Fibroblast of skin of abdomen (primary cell): Measurements from ENCODE around the gene MLLT1.
A peak's percentile ranks its signal among the peaks of the same experiment; 100 is the strongest.

ENCODE experiments used
- DNase-seq: peaks from one replicate; pipeline ENCODE4 v3.0.0-alpha.2; 2013

Gene MLLT1

DNA sequence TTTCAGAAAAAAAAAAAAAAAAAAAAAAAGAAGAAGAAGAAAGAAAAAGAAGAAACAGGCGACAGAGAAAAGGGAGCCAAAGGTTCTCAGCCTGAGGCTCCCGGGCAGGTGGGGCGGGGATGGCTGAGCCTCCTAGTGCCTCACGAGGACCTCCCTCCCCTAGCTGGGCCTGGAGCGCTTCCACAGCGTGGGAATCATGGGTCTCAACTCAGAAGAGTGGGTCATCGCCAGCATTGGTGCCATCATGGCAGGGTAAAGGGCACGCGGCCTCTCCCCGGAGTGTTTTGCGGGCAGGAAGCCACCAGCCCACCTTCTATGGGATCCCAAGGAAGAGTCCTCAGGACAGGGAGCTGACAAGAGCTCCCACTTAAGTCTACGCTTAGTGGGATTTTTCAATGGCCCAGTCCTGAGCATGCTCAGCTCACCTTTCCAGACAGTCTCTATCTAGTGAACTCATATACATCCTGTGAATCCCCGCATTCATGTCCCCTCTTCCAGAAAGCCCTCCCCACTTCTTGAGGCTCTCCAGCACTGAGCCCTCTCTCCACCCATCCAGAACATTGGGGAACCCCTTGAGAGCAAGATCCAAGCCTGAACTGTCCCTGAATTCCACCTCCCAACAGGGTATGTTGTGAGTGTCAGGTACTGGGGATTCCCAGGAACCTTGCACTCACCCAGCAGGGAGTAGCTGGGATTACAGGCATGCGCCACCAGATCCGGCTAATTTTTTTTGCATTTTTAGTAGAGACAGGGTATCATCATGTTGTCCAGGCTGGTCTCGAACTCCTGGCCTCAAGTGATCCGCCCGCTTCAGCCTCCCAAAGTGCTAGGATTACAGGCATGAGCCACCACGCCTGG, 74.7 kb downstream of the MLLT1 start:
- DNase-seq: no peak

GRCh38 chr19:6204212-6204611, 75.6 kb downstream of the MLLT1 start:
- DNase-seq: no peak

DNA sequence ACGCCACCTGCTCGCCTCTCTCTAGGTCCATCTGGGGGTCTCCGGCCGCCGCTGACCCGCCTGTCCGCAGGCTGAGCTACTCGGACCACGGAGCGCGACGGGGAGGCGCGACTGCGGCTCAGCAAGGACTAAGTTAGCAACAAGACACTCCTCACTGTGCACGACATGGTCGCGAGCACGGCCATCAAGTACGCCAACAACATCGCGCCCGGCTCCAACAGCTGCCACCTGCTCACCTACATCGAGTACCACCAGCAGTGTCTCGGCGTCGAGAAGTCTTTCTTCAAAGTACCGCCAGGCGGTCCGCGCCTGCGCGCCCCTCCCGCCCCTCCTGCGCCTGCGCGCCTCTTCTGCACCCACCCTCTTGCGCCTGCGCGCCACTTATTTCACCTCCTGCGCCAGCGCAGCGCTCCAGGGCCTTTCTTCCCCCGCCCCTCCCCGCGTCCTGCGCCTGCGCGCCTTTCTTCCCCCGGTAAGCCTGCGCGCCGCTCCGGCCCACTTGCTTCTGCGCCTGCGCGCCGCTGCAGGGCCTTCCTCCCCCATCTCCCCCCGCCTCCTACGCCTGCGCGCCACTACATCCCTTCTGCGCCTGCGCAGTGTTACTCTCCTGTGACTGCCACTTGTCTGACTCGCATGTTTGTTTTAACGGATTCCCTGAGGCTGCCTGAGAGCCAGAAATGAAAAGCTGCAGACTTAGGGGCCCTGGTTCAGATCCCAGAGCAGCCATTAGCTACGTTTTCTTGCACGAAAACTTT, 80.4 kb downstream of the MLLT1 start:
- peak; percentile 98 for DNase-seq

GRCh38 chr19:6198896-6199239, 80.9 kb downstream of the MLLT1 start:
- DNase-seq: no peak

DNA sequence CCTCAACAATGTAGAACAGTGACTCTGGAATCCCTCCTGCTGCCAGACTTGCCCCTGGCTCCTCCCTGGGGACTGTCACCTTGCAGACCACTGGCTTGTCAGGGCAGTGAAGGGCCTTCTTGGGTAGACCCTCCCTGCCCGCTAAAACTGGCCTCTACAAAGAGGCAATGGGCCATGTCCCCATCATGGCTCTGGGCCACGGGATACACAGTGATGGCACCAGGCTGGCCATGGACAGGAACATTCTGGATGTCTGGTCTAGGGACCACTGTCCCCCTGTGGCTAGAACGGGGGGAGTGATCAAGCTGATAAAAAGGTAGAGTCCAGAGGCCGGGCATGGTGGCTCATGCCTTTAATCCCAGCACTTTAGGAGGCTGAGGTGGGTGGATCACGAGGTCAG, 83.4 kb downstream of the MLLT1 start:
- no peak for DNase-seq

DNA sequence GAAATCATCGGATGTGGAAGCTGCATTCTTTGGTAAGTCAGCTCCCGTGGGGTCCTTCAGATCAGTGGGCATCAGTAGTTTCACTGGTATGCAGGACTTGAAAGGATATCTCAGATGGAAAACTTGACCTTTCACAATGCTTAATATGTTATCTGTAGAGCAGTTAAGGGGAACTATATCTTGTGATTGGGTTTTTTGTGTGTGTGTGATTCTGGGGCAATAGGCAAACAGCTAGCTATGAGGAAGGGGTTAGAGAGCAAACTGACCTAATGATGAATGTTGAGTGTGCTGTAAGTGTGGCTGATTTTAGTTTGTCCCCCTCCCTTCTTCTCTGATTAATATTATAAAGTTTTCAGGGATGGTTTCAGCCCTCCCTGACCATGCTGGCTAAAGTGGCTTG, 91.0 kb downstream of the MLLT1 start:
- DNase-seq: no peak

GRCh38 chr19:6187374-6187773, 92.4 kb downstream of the MLLT1 start:
- DNase-seq: no peak

DNA sequence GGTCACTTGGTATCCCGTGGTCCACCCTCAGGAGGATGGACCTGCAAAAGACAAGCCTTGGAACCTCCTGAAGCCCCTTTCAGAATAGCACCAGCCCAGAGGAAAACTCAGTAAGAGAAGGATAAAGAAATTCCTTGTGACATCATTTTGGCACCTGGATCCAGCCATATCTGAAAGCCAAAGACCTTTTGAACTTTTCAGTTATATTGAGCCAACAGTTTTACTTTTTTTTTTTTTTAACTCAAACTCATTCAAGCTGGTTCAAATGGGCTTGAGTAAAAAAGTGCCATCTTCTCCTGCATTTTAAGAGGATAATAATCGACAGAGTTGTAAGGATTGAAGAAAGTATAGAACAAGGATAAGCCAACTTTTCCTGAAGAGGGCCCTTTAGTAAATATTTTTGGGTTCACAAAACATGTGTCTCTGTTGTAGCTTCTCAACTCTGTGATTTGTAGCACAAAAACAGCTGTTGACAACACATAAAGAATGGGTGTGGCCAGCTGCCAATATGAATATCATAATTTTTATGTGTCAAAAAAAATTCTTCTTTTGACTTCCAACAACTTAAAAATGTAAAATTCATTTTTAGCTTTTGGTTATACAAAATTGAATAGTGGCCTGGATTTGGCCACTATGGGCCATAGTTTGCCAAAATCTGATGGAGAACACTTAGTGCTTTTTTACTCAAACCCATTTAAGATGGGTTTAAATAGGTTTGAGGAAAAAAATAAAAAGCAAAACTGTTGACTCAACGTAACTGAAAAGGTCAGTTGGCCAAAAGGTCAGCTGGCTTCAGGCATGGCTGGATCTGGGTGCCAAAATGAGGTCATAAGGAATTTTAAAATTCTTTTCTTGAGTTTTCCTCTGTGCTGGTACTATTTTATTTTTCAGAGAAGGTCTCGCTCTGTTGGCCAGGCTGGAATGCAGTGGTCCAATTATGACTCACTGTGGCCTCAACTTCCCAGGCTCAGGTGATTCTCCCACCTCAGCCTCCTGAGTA, 93.6 kb downstream of the MLLT1 start:
- DNase-seq: no peak

DNA sequence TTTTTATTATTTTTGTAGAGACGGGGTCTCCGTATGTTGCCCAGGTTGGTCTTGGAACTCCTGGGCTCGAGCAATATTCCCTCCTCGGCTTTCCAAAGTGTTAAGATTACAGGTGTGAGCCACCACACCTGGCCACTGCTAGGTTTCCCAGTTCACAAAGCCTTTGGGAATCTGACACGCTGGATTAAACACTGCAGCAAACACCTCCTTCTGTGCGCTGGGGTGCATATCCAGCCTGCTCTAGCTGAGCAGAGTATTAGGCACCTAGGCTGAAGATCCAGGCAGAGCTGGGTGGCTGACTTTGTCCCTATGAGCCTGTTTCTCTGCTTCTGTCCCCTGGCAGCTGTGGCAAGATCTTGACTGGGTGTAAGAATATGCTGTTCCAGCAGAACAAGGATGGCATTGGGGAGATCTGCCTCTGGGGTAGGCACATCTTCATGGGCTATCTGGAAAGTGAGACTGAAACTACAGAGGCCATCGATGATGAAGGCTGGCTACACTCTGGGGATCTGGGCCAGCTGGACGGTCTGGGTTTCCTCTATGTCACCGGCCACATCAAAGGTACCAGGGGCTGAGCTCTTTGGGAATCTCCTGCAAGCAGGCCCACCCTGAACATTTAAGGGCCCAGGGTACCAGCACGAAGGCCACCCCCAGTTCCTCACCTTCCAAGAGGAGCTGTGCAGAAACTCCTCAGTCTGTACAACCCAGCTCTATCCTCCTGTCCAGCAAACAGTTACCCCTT, 94.5 kb downstream of the MLLT1 start:
- DNase-seq: no peak

DNA sequence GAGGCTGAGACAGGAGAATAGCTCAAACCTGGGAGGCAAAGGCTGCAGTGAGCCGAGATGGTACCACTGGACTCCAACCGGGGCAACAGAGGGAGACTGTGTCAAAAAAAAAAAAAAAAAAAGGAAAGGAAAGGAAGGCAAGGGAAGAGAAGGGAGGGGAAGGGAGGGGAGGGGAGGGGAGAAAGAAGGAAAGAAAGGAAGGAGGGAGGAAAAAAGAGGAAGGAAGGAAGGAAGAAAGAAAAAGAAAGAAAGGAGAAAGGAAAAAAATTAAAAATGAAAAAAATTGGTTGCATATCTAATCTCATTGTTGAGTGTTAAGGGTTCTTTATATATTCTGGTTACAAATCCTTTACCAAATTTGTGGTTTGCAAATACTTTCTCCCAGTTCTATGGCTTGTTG, 98.7 kb downstream of the MLLT1 start:
- no peak for DNase-seq

GRCh38 chr19:6173190-6173589, 106.6 kb downstream of the MLLT1 start:
- no peak for DNase-seq

GRCh38 chr19:6172074-6172863, 107.5 kb downstream of the MLLT1 start:
- DNase-seq: no peak

DNA sequence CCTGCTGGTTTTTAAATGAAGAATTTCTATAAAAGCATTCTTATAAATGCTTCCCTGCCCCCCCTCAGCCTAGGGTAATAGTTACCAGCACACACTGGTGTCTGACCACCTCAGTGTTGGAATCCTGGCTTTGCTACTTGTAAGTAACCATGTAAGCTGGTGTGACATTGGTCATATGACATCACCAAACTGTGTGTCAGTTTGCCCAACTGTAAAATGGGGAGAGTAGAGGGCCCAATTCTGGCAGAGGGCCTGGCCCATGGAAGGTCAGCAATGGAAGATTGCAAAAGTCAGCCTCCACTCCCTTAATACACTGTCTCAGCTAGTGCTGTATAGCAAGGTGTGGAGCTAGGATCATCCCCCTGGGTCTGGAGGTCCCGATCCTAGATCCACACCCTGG, 112.7 kb downstream of the MLLT1 start:
- no peak for DNase-seq

DNA sequence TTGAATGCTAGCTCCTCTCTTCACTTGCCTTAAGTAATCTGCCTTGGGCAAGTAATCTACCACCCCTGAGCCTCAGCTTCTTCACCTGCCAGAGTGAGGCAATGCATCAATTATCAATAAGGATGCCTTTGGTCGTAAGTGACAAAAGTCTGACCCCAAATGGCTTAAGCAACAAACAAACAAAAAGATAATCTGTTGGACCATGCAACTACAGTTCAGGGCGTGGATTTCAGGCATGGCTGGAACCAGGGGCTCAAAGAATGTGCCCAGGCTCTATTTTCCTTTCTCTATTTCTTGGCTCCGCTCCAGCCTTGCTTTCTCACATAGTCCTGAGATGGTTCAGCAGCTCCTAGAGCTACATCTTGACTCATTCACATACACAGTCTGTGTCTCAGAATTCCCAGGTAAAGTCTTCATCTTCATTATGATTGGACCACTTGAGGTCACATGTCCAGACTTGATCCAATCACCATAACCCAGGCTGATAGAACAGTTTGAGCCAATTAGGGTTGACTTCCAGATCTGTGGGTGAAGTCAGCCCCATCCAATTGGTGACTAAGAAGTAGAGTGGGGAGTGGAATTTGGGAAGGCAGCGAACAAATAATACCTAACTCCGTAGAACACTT, 114.8 kb downstream of the MLLT1 start:
- no peak for DNase-seq

DNA sequence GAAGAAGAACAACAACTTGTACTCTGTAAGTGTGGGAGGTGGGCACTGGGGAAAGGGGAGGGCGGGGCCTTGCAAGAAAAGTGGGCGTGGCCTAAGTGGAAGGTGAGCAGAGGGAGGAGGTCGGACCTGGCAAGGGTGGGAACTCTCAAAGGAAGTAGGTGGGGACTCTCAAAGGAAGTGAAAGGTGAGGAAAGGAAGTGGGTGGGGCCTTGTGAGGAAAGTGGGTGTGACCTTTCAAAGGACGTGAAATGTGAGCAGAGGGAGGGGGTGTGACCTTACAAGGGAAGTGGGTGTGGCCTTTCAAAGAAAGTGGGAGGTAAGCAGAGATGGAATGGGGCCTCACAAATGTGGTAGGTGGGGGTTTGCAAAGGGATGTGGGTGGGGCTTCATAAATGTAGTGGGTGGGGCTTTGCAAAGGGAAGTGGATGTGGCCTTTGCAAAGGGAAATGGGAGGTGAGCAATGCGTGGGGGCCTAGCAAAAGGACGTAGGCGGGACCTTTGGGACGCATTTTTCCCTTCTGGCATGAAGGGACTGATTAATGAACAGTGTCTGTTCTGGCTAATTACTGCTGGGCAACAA, 118.4 kb downstream of the MLLT1 start:
- no peak for DNase-seq
